ENCODE results near the gene MTMR8. TPM values are rescaled to one million over a fixed set of nuclear protein-coding genes. Genes with fewer than 3 reads are reported as not detected.

The MTMR8 gene
- polyA plus RNA-seq, 2 of the 4 experiments (the other 2 are of a cell fraction): 1.4 to 1.6 TPM

DNA sequence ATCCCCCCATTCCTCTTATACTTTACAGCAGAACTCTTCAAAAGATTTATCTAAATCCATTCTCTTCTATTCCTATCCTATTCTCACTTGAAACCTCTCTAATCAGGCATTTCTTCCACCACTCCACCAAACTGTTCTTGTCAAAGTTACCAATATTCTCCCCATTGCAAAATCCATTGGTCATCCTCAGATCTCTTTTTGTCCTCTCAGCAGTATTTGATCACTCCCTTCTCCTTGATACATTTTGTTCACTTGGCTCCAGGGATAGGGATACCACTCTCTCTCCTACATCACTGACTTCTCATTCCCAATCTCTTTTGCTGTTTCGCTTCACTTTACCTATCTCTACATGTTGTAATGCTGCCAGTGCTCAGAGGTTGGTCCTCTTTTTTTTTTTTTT, 2.8 kb upstream of the MTMR8 start:
- ChIA-PET CTCF (no interaction called here), POLR2A (no interaction called here)
- 24% methylated on average over 1 of the region's 1 CpG for WGBS (ENCODE audit: missing lambda C conversion rate)

DNA sequence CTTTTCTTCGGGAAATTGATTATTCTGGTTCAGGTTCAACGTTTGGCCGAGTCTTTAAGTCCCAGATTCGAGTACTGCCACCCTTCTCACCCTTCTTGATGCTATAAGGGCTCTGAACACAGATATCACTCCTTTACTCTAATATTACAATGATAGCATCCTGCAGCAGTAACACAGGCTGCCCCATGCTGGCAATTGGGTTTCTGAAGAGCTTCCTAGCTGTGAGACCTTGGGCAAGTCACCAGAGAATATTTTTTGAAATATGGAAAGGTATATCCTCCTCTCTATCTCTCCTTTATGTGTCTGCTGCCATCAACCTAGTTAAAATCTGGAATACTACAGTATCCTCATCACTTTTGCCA, 297 bp upstream of the MTMR8 start:
- H3K9me3 ChIP-seq: no peaks in the 10 kb centered on the region
- TF ChIP-seq CEBPB (IDR thresholded peaks at IDR 0.05) (no peak), RNF2 (IDR thresholded peaks at IDR 0.05; ENCODE audit: borderline replicate concordance, low read depth) (no peak)
- TF ChIP-seq, protein P1, sequence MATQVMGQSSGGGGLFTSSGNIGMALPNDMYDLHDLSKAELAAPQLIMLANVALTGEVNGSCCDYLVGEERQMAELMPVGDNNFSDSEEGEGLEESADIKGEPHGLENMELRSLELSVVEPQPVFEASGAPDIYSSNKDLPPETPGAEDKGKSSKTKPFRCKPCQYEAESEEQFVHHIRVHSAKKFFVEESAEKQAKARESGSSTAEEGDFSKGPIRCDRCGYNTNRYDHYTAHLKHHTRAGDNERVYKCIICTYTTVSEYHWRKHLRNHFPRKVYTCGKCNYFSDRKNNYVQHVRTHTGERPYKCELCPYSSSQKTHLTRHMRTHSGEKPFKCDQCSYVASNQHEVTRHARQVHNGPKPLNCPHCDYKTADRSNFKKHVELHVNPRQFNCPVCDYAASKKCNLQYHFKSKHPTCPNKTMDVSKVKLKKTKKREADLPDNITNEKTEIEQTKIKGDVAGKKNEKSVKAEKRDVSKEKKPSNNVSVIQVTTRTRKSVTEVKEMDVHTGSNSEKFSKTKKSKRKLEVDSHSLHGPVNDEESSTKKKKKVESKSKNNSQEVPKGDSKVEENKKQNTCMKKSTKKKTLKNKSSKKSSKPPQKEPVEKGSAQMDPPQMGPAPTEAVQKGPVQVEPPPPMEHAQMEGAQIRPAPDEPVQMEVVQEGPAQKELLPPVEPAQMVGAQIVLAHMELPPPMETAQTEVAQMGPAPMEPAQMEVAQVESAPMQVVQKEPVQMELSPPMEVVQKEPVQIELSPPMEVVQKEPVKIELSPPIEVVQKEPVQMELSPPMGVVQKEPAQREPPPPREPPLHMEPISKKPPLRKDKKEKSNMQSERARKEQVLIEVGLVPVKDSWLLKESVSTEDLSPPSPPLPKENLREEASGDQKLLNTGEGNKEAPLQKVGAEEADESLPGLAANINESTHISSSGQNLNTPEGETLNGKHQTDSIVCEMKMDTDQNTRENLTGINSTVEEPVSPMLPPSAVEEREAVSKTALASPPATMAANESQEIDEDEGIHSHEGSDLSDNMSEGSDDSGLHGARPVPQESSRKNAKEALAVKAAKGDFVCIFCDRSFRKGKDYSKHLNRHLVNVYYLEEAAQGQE (IDR thresholded peaks at IDR 0.05): 0 out of 2 replicates have a peak, but pooled peaks have one; percentile 26
- ChIA-PET POLR2A (interaction anchor here (1.3 kb wide), 1 partner anchor 190 kb away, joined by 5 read pairs; the partner anchor contains the start of gene AMER1), CTCF (no interaction called here)
- peak overlapping the region in 1 of 2 experiments; percentile 81; a peak in 2 of 6 replicates for H3K27ac ChIP-seq
- H3K4me1 ChIP-seq: no peaks in the 10 kb centered on the region
- FAIRE-seq (no peak), ATAC-seq (peak; percentile 36 to 40; a peak in 3 of 6 replicates), DNase-seq (ENCODE audit: low read depth in 1 of 2, low spot score in 1 of 2) (no peak)
- H3K4me3 ChIP-seq: peak overlapping the region; percentile 72
- peak overlapping the region; percentile 87 for H3K4me2 ChIP-seq
- 2% methylated on average over 4 of the region's 4 CpGs for WGBS (ENCODE audit: missing lambda C conversion rate)

More for the DNA sequence above, 2.8 kb upstream of the MTMR8 start:
- Histone ChIP-seq H3K9me3 (no peaks in the 10 kb centered on the region), H3K4me2 (no peak overlapping the region), H3K4me1 (no peaks in the 10 kb centered on the region), H3K4me3 (no peak overlapping the region), H3K27ac (no peak overlapping the region)
- TF ChIP-seq FOSB (CRISPR knock-in tag; IDR thresholded peaks at IDR 0.05): no peak
- peak; percentile 30 for TF ChIP-seq MAFK (IDR thresholded peaks at IDR 0.05; ENCODE audit: partially characterized antibody)
- DNase-seq (ENCODE audit: low read depth in 1 of 2, low spot score in 1 of 2) (no peak), FAIRE-seq (no peak), ATAC-seq (no peak)

DNA sequence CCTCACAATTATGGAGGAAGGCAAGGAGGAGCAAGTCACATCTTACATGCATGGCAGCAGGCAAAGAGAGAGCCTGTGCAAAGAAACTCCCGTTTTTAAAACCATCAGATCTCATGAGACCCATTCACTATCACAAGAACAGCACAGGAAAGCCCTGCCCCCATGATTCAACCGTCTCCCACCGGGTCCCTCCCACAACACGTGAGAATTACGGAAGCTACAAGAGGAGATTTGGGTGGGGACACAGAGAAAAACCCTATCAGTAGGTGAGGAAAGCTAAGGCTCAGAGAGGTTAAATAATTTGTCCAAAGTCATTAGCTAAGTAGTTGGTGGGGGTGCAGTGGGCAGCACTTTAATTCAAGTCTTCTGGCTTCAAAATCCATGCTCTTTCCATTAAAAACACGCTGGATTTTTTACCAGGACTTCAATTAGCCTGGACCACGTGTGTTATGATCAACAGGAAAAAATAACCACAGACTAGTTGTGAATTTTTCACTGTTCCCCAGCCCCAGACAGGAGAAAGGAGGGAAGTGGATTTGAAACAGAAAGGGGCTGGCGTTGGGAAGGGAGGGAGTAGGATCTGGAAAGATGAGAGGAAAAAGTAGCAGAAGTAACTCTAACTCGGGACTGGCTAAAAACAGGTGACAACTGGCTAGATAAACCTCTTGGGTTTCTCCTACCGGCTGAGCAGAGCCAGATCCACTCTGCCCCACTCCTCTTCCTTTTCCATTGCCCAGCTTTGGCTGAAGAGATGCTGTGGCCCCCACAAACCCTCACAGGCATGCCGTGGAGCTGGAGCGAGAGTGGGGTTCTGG, 986 bp downstream of the MTMR8 start:
- FAIRE-seq (no peak), ATAC-seq (peak; percentile 51 to 63; a peak in 5 of 6 replicates), DNase-seq (ENCODE audit: low read depth in 1 of 2, low spot score in 1 of 2) (no peak)
- H3K9me3 ChIP-seq: no peaks in the 10 kb centered on the region
- peak overlapping the region; percentile 72 for H3K4me3 ChIP-seq
- no peaks in the 10 kb centered on the region for H3K4me1 ChIP-seq
- CTCF ChIA-PET: no interaction called here
- TF ChIP-seq ZC3H11A (IDR thresholded peaks at IDR 0.05) (no peak), MAFK (IDR thresholded peaks at IDR 0.05; ENCODE audit: partially characterized antibody) (no peak), RARB (CRISPR knock-in tag; IDR thresholded peaks at IDR 0.05) (no peak), KDM5A (IDR thresholded peaks at IDR 0.05) (no peak), POLR2A (IDR thresholded peaks at IDR 0.05; ENCODE audit: low read length) (no peak), HDAC2 (IDR thresholded peaks at IDR 0.05) (no peak), HOXB13 (CRISPR knock-in tag; IDR thresholded peaks at IDR 0.05; ENCODE audit: low read depth) (no peak), POLR2AphosphoS2 (conservative IDR thresholded peaks at IDR 0.05; ENCODE audit: low read length) (no peak), FOSB (CRISPR knock-in tag; IDR thresholded peaks at IDR 0.05) (no peak), FOXS1 (CRISPR knock-in tag; IDR thresholded peaks at IDR 0.05) (no peak), BHLHE40 (IDR thresholded peaks at IDR 0.05; ENCODE audit: low read depth, low read length) (no peak), RCOR1 (IDR thresholded peaks at IDR 0.05; ENCODE audit: low read depth, low read length) (no peak), JUNB (IDR thresholded peaks at IDR 0.05) (no peak), ZSCAN20 (CRISPR knock-in tag; IDR thresholded peaks at IDR 0.05) (no peak), CHD4 (IDR thresholded peaks at IDR 0.05; ENCODE audit: borderline replicate concordance) (no peak), MAZ (IDR thresholded peaks at IDR 0.05; ENCODE audit: borderline replicate concordance, low read depth, low read length) (no peak)
- TF ChIP-seq, protein P2, sequence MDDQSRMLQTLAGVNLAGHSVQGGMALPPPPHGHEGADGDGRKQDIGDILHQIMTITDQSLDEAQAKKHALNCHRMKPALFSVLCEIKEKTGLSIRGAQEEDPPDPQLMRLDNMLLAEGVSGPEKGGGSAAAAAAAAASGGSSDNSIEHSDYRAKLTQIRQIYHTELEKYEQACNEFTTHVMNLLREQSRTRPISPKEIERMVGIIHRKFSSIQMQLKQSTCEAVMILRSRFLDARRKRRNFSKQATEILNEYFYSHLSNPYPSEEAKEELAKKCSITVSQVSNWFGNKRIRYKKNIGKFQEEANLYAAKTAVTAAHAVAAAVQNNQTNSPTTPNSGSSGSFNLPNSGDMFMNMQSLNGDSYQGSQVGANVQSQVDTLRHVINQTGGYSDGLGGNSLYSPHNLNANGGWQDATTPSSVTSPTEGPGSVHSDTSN (IDR thresholded peaks at IDR 0.05): no peak
- TF ChIP-seq, protein P3, sequence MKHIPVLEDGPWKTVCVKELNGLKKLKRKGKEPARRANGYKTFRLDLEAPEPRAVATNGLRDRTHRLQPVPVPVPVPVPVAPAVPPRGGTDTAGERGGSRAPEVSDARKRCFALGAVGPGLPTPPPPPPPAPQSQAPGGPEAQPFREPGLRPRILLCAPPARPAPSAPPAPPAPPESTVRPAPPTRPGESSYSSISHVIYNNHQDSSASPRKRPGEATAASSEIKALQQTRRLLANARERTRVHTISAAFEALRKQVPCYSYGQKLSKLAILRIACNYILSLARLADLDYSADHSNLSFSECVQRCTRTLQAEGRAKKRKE (CRISPR knock-in tag; IDR thresholded peaks at IDR 0.05; ENCODE audit: low read depth): no peak
- TF ChIP-seq, protein P4, sequence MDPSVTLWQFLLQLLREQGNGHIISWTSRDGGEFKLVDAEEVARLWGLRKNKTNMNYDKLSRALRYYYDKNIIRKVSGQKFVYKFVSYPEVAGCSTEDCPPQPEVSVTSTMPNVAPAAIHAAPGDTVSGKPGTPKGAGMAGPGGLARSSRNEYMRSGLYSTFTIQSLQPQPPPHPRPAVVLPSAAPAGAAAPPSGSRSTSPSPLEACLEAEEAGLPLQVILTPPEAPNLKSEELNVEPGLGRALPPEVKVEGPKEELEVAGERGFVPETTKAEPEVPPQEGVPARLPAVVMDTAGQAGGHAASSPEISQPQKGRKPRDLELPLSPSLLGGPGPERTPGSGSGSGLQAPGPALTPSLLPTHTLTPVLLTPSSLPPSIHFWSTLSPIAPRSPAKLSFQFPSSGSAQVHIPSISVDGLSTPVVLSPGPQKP (IDR thresholded peaks at IDR 0.05; ENCODE audit: low read depth, low read length): no peak
- WGBS (ENCODE audit: missing lambda C conversion rate): 23% methylated on average over 12 of the region's 12 CpGs
- H3K27ac ChIP-seq: peak overlapping the region in 1 of 2 experiments; percentile 81; a peak in 4 of 6 replicates
- POLR2A ChIA-PET: interaction anchor here (1.3 kb wide), 1 partner anchor 188 kb away, joined by 5 read pairs; the partner anchor contains the start of gene AMER1
- peak overlapping the region; percentile 87 for H3K4me2 ChIP-seq

All from A549 (cell line).